Subcutaneous adipose tissue (tissue), 4 donors: ENCODE measurements around the gene TMPRSS4. TPM values are rescaled to one million over a fixed set of nuclear protein-coding genes. Genes with fewer than 3 reads are reported as not detected.

Source experiments
- total RNA-seq, 4 donors: library from RNA; depleted of rRNA; stranded (reverse); fragments of >200 nt; gene quantifications; one replicate each; pipeline ENCODE4 v1.1.0, GENCODE V29; 2016
- TF ChIP-seq, protein P1 (sequence below): fragments of 450-650 bp; IDR thresholded peaks from one replicate; pipeline ENCODE4 v1.5.1; 2016; ENCODE audit warnings: low read depth, mild to moderate bottlenecking, control low read depth, antibody characterized with exemption, moderate library complexity

TMPRSS4 gene
- total RNA-seq, 4 donors from 2014 or later: 1.1 TPM; not detected in 3

DNA sequence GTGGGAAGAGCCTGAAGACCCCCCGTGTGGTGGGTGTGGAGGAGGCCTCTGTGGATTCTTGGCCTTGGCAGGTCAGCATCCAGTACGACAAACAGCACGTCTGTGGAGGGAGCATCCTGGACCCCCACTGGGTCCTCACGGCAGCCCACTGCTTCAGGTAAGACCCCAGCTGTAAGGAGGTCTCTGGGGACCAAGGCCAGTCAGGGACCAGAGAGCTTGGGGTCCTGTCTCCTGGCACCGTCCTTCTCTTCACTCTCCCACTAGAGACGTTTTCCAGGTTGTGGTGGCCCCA, 34.8 kb downstream of the TMPRSS4 start:
- TF ChIP-seq, protein P1, sequence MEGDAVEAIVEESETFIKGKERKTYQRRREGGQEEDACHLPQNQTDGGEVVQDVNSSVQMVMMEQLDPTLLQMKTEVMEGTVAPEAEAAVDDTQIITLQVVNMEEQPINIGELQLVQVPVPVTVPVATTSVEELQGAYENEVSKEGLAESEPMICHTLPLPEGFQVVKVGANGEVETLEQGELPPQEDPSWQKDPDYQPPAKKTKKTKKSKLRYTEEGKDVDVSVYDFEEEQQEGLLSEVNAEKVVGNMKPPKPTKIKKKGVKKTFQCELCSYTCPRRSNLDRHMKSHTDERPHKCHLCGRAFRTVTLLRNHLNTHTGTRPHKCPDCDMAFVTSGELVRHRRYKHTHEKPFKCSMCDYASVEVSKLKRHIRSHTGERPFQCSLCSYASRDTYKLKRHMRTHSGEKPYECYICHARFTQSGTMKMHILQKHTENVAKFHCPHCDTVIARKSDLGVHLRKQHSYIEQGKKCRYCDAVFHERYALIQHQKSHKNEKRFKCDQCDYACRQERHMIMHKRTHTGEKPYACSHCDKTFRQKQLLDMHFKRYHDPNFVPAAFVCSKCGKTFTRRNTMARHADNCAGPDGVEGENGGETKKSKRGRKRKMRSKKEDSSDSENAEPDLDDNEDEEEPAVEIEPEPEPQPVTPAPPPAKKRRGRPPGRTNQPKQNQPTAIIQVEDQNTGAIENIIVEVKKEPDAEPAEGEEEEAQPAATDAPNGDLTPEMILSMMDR: no peak

DNA sequence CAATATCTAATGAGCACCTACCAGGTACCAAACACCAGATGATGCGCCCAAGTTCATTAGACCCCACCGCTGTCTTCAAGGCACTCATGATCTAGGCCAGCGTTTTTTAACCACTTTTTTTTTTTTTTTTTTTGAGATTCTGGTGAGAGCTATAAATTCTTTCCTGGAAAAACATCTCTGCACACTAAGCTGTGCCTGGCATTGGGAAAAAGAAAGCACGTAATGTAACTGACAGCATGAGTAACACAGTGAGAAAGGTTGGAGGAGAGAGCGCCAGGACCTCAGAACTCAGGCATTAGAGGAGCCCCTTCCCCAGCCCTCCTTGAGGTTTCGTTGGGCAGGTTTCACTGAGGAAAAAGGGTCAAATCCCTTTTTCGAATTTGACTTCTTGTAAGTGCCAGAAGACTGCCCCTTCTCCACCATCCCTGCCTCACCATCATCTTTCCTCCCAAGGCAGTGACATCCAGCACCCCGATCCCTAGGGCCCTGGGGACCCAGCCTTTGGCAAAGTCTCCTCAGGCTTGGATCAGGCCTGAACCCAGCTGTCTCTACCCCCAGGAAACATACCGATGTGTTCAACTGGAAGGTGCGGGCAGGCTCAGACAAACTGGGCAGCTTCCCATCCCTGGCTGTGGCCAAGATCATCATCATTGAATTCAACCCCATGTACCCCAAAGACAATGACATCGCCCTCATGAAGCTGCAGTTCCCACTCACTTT, 36.0 kb downstream of the TMPRSS4 start:
- TF ChIP-seq, protein P1: no peak

DNA sequence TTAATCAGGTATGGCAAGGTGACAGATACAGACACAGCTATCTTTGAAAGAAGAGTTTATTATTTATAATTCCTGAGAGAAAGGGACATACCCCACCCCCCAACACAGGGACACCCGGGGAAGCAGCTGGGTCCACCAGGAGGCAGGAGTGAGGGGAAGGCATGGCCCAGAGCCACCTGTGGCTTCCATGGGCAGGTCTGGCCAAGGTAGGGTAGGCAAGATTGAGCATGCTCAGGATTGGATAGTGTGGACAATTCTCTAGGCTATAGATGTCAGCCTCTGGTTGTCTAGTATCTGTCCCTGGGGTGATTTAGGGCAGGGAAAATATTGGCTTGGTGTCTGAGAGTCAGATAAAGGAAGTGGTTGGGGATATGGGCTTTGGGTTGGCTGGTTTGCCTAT, 37.4 kb downstream of the TMPRSS4 start:
- TF ChIP-seq, protein P1: no peak

DNA sequence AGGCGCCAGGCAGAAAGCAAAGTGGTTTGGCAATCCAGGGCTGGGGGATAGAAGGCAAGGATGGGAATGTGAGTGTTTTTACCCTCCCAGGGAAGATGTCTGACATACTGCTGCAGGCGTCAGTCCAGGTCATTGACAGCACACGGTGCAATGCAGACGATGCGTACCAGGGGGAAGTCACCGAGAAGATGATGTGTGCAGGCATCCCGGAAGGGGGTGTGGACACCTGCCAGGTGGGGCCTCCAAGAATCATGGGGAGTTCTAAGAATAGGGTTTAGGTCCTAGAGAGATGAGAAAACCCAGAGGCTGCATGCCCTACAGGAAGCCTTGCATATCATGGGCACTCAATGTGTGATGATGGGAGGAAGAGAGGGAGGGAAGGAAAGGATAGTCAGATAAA, 38.2 kb downstream of the TMPRSS4 start:
- TF ChIP-seq, protein P1: no peak

DNA sequence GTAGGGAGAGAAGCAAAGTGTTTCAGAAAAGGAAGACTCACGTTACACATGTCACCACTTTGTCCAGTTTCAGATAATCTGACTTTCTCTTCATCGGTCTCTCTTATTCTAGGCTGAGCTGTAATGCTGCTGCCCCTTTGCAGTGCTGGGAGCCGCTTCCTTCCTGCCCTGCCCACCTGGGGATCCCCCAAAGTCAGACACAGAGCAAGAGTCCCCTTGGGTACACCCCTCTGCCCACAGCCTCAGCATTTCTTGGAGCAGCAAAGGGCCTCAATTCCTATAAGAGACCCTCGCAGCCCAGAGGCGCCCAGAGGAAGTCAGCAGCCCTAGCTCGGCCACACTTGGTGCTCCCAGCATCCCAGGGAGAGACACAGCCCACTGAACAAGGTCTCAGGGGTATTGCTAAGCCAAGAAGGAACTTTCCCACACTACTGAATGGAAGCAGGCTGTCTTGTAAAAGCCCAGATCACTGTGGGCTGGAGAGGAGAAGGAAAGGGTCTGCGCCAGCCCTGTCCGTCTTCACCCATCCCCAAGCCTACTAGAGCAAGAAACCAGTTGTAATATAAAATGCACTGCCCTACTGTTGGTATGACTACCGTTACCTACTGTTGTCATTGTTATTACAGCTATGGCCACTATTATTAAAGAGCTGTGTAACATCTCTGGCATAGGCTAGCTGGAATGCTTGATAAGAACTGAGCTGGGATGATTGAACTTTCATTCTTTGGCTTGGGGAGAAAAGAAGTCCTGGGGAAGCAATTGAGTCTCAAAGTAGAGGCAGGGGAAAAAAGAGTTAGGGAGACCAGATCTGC, 41.1 kb downstream of the TMPRSS4 start:
- TF ChIP-seq, protein P1: no peak

DNA sequence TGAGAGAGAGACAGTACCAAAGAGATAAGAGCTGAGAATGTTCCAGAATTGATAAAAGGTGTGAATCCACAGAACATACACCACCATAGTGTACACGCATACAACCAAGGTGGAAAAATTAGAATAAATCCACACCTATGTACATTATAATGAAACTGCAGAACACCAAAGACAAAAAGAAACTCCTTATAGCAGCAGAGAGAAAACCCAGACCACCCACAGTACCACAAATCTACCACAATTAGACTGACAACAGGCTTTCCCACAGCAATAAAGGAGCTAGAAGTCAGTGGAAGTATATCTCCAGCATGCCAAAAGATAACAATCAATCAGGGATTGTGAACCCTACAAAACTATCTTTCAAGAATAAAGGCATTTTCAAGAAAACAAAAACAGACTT, 43.9 kb downstream of the TMPRSS4 start:
- TF ChIP-seq, protein P1: no peak

DNA sequence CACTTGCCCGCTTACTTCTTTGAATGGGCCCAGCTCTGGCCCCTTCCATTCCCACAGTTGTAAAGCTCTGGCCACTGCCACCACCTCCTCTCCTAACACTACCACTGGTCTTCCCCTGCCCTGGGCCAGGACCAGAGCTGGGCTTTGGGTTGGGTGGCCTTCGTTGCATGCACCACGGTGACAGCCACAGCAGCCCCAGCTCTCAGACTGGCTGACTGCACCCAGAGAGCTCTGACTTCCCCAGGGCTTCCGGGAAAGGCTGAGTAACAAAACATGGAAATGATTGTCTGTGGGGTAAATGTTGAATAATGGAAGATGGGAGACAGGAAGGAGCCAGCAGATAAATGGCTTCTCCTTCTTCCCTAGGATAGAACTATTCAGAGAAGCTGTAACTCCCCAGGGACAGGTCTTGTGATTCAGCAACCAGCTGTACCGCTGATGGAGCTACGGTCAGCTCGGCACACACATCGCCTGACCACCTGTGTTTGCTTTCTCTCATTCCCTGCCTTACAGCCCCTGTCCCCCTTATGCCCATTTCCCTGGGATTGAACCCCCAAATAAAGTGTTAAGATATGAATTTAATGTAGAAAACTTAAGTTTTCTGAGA, 48.2 kb downstream of the TMPRSS4 start:
- TF ChIP-seq, protein P1: no peak
